HS-5 (cell line): ENCODE results near the gene XKR7.

Experiments used
- DNase-seq: peaks from one replicate; pipeline ENCODE4 v3.0.0-alpha.2; 2012; ENCODE audit warnings: low read depth

Gene XKR7

DNA sequence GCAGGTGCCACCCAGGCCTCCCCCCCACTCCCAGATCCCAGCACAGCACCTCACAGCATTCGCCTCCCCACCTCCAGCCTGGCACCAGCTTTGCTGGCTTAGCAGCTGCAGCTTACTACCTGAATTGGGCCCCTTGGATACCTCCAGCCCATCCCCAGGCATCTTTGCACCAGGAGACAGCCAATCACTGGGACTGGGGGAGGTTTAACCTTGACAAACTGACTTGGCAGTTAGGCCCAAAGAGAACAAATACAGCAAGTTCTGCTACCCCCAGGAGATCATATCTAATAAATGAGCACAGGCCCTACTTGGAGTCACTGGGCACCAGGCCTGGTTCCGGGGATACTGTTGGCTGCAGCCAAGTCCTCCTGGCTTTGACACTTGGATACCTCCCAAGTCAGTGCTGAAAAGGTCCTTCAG, 24.9 kb upstream of the XKR7 start:
- no peak for DNase-seq

DNA sequence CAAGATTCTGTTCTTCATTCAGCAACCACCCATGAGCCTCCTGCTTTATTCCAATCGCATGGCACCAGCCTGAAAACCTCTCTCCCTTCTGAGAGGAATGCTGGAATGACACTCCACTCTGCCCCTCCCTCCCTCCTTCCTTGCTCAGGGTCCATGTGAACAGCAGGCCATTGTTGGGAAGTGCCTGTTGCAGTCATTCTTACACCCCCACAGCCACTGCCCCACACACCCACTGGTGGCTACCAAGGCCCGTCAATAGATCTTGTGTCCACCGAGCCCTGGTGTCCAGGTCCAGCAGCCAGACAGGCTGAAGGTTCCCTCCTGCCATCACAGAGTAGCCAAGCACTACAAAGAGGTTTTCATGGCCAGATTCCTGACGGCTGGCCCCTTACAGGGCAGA, 22.6 kb upstream of the XKR7 start:
- DNase-seq = no peak

DNA sequence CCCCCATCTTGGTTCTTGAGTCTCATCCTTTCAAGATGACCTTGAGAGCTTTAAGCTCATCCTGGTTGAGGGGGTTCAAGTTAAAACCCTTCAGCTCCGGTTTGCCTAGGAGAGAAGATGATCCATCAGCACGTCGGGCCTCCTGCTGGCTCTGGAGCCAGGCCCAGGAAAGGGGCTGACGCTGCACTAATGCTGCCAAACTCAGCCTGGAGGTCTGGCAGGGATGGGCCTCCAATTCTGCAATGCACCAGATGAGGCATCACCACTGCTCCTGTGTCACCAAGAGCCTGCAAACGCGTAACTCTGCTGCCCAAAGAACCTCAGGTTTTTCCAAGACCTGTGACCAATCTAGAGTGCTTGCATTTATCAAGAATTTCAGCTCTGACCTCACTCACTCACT, 22.2 kb upstream of the XKR7 start:
- DNase-seq = no peak

DNA sequence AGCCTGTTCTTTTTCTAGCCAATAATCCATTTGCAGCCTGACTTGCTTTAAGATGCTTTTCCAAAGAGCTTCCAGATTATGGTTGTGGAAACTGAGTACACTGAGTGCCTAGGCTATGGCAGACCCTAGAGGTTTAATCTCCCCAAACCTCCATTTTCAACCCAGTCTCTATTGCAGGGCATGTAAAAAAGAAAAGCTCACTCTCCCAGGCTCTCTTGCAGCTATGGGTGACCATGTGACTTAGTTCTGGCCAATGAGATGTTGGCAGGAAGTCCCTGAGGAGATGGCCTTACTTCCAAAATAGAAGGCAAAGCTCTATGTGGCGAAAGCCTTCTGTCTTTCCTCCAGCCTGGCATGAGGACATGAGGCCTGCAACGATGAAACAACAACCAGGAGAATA, 19.9 kb upstream of the XKR7 start:
- no peak for DNase-seq

DNA sequence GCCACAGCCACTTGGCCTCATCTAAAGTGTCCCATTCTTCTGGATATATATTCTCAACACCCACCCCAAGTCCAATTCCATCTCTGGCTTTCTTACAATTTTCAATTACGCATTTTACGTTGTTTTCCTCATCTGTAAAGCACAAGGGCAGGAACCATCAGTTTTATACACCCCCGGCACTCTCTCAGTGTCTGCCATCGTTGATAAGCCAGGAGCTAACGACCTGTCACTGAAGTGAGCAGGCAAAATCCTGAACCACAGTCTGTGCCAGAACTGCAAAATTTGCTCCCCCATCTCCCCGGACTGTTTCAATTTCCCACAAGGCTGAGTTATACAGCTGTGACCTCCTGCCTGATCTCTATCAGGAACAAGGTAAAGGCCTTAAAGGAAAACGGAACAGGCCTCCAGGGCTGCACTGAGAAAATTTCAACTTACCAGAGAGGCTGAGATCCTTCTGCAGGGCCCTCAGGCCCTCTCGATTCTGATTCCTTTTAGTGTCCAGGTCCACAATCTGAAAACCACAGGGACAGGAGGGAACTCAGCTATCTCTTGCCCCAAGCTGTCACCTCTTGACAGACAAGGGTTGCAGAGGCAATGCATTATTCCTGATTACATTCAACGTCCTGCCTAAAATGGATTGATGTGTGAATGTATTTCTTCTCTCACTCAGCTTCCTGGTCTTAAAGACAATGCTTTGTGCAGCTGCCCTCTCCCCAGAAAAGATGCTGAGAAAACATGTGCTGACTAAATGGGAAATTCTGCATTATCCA, 17.9 kb upstream of the XKR7 start:
- no peak for DNase-seq

DNA sequence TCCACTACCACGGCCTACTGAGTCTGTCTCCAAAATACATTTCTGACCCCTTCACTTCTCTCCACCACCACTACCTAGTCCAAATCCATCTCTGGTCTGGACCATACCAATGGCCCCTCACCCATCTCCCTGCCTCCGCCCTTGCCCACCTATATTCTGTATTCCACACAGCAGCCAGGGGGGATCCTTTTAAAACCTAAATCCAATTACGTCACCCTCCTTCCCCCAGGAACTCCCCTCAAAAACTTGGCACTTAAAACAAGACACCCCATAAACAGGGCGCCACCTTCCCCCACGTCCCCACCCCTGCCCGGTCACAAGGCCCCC, 16.8 kb upstream of the XKR7 start:
- no peak for DNase-seq

DNA sequence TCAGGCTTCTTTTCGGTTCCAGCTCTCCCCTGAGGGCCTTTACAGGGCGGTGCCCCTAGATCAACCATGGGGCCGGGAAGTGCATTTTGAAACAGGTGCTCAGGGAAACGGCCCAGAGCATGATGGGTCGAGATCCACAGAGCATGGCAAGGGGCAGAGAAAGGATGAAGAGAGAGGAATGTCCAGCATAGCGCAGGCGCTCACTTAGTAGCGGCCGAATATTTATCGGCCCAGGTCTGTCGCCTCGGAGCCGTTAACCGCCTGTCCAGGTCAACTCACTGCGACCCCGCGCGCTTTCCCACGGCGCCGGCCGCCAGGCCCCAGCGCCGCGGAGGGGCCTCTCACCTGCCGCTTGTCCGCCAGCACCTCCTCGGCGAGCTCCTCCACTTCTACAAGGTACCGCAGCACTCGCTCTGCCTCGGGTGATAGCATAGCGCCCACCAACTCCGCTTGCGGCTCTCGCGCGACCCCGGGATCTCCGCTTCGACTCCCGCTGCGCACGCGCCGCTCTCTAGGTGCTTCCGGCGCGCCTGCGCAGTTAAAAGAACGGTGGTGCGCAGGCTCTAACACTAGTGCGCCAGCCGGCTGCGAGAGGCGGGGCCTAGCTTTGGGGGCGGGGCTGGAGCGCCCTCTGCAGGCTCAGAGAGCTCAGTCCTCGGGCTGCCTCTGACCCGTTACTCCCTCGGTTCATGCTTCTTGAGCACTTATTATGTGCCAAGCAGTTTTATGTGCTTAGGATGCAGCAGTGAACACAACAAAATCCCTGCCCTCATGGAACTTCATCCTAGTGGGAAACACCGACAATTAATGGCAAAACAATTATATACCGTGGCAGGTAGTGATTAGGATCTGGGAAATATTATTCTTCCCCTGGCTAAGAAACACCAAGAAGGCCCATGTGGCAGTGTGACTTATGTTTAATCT, 16.2 kb upstream of the XKR7 start, which contains the start of gene PDRG1:
TSS of gene PDRG1 (minus strand) at position 517 of the 924 bp plus-strand sequence. CDS start at position 432, 85 bp downstream.
- peak; percentile 75 for DNase-seq

DNA sequence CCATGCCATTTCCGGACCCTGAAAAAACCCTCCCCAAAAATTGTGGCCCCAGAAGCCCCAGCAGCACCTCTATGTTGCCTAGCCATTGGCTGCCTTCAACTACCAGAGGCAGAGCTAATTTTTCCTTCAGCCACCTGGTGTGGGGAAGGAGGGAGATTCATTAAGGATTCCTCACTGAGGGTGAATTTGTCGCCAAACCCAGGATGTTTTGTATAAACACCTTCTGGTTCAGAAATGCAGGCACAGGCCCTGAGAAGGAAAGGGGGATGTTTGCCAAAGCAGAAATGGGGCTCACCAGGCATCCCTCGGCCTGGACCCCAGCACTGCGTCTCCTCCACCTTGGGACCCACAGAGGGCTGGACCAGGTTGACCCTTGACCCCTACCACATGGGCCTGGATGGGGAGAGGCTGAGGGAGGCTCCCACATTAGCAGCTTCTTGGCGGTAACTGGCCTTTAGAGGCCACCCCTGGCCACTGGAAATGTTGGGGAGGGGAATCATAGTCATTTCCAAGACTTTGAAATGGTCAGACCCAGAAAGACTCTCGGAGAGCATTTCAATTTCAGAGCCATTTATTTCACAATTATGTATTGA, 14.3 kb upstream of the XKR7 start:
- no peak for DNase-seq

DNA sequence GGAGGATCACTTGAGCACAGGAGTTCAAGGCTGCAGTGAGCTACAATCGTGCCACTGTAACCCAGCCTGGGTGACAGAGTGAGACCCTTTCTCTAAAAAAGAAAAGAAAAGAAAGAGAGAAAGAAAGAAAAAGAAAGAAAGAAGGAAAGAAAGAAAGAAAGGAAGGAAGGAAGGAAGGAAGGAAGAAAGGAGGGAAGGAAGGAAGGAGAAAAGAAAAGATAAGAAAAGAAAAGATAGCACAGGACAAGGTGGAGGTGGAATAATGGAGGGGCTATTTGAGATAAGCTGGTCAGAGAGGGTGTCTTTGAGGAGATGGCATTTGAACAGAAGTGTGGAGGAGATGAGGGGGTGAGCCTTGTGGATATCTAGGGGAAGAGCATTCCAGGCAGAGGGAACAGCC, 13.5 kb upstream of the XKR7 start:
- no peak for DNase-seq

DNA sequence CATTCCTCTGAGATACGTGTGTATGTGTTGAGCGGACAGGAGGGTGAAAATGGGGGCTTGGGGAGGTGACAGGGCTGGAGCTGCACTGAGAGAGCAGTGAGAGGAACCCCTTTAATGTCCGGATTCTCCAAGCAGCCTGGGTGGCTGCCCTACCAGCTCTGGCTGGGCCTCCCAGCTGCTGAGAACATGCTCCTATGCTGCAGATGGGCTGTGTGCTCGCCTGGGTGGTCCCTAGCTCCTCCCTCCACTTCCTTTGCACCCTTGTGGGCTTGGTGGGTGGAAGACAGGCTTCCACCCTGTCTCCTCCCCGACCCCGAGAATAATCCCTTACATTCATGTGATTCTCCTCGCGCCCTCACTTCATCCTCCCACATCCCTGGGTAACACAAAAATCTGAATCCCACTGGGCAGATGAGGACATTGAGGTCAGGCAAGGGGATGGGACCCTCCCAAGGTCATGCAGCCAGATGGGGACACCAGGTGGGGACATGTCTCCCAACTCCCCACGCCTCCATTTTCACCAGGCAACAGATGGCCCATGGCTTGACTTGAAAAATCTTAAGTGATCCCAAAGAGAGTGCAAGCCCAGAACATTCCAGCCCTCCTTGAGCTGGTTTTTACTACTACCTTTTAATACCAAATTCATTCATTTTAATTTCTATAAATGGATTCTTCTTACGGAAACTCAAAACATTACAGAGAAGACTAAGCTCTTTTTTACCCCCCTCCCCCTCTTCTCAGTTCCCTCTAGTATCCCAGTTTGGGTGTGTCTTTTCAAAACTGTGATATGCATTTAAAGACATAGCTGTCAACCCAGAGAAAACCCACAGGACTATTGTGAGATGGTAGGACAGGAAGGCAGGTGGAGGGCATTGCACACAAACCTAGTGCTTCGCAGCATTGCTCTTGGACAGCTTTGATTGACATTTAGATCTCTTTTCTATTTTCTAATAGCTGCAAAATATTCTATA, 11.1 kb upstream of the XKR7 start:
- DNase-seq = no peak

DNA sequence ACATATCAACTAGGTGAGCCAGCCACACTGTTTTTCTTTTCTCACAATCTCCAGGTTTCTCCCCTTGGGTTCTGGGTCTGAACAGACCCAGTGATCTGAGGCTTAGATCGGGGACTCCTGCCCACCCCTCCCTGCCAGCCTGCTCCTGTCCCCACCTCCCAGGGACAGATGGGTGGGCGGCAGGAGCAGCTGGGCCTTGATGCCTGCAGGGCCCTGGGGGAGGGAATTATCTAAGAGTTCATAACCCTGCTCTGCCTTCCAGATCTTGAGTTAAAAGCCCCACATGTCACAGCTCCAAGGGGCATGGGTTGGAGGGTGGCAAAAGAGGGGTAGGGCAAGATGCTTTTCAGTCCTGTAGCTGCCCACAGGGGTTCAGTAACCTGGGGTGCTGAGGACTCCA, 5.2 kb upstream of the XKR7 start:
- DNase-seq = no peak

DNA sequence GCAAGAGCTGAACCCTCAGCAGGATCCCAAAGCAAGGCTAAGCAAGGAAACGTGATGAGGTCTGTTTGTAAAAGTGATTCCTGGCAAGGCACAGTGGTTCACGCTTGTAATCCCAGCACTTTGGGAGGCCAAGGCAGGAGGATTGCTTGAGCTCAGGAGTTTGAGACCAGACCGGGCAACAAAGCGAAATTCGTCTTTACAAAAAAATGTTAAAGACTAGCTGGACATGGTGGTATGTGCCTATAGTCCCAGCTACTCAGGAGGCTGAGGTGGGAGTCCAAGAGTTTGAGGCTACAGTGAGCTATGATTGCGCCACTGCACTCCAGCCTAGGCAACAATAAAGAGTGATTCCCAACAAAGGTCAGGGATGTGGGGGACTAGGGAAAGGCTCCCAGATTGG, 4.1 kb upstream of the XKR7 start:
- DNase-seq = no peak

DNA sequence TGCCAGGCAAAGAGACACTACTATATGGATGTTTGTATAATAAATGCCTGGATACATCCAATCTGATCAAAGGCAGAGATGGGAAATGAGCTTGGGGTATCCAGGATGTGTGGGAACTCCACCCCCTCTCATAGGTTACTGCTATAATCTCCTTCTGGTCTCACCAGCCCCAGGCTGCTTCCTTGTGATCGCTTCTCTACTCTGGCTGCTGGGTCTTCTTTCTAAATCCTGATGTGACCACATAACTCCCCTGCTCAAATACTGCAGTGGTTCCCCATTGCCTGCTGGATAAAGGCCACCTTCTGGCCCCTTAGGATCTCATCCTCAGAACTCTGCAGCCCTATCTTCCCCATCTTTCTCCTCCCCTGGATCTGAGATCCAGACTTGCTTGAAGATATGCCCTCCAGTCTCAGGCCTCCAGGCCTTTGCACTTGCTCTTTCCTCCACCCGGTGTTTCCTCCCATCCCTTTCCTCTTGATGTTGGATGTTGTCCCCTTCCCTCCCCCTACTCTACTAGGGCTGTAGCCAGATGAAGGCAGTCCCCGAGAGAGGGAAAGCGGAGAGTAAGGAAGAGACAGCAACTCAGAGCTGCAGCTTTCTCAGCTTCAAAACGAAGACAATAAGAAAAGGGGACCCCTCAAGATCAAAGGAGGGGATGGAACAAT, 828 bp upstream of the XKR7 start:
- no peak for DNase-seq

DNA sequence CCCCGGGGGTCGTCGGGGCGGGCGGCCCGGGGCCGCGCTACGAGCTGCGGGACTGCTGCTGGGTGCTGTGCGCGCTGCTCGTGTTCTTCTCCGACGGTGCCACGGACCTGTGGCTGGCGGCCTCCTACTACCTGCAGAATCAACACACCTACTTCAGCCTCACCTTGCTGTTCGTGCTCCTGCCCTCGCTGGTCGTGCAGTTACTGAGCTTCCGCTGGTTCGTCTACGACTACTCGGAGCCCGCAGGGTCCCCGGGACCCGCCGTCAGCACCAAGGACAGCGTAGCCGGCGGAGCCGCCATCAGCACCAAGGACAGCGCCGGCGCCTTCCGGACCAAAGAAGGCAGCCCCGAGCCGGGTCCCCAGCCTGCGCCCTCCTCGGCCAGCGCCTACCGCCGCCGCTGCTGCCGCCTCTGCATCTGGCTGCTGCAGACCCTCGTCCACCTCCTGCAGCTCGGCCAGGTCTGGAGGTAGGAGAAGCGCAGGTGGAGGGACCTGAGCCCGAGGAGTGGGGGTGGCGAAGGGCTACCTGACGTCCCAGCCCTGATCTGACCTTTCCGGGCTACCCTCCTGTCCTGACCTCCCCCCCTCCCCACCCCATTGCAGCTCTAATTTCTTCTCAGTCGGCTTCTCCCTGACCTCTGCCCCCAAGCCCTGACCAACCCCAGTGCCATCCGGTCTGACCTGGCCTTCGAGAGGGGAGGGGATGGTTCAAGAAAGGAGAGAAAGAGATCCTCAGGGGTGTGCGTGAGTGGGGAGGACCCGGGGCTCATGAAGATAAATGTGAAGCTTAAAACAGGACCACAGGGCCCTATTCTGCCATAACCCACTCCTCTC, 558 bp downstream of the XKR7 start:
- no peak for DNase-seq

DNA sequence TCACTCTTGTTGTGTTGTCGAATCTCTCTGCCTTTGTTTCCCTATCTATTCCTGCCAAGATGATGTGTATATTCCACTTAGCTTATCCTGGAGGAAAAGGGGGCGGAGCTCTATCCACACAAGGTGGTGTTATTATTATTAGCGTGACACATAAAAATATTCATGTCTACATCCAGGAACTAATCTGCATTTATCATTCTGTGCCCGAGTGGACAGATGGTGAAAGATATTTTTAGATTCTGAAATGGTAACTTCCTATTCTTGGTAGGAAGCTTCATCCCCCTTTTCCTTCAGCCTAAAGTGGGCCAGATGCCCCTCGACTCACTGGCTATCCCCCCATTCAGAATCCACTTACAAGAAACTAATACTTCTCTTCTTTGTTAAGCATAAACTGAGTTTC, 2.0 kb downstream of the XKR7 start:
- DNase-seq = no peak

DNA sequence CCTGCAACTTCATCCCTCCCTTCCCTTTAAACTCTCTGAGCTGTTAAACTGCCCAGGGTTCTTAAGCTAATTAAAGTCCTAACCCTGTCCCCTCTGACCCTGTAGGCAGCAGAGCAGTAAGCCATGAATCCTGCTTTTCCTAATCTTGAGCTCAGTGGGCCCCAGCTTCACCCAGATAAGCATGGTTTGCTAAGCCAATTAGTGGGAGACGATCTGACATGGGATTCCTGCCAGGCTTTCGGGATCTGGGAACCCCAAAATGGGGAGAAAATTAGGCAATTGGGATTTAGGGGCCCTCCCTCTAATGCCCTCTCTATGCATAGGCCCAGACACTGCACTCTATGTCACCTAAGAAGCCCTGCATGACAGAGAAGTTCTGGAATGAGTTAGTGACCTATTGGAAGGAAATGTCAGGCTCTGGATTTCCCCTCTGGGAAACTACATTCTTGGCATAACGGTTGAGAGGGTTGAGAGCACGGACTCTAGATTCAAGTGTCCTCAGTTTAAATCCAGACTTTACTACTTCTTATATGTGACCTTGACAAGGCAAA, 4.6 kb downstream of the XKR7 start:
- DNase-seq = no peak

DNA sequence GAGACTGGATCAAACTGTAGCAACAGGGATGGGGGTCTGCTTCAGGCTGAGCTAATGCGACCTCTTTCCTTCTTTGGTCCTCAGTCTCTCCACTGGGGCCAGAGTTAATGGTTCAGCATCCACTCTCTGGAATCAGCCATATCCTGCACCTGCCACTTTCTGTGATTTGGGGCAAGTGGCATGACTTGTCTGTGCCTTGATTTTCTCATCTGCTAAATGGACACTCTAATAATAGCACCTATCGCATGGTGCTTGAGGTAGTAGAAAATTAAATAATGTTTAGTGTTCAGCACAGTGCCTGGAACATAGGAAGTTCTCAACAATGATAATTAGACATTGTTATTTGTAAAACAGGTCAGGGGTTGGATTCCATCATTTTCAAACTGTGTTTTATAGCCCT, 6.3 kb downstream of the XKR7 start:
- DNase-seq = no peak

DNA sequence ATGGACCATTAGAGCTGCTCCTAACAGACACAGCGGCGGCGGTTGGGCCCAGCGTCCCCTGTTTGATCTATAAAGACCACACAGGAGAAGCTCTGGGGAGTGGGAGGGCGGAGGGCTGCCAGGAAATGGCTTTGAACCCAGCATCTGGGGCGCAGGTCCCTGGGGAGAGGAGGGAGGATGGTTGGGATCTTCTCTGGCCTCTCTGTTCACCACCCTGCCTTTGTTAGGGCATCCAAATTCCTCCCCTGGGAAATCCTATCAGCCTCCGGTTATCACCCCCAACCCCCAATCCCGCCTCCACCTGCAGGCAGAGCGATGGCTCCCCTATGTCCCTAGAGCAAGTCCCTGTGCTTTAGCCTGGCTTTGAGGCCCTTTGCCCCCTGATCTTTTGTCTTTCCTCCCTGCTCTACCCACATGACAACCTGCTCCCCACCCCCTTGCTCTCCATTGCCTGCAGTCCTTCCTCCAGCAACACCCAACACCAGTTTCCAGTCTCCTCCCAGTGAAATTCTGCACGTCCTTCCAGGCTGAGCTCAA, 7.1 kb downstream of the XKR7 start:
- DNase-seq = no peak

DNA sequence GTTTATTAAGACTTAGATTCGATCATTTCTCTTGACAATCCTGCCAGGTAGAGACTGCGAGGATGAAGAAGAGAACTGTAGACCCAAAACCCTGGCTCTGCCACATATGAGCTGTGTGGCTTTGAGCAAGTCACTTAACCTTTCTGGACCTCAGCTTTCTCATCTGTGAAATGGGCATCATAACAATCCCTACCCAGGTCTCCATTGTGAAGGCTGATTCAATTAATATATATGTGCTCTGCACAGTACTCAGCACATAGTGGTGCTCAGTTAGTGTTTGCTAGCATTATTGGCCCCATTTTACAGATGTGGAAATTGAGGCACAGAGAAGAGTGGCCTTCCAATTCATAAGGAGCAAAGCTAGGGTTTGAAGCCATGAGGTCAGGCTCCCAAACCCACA, 7.9 kb downstream of the XKR7 start:
- DNase-seq = no peak

DNA sequence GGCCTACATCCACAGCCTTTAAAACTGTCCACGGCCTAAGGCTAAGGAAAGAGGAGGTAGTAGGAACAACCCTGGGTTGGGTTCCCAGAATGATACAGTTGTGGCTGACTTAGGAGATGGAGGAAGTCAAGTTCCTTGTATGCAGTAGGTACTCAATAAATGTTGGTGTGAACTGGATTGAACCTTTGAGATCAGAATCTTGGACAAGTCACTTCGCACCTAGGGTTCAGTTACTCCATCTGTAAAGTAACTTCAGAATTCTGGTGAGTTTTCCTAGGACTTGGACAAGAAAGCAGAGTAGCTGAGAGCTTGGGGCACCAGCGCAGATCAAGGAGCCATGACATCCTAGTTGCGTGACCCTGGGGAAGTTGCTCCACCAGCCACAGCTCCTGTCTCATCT, 9.1 kb downstream of the XKR7 start:
- no peak for DNase-seq
